ENCODE measurements around the gene DCAF7. TPM values are rescaled to one million over a fixed set of nuclear protein-coding genes. Genes with fewer than 3 reads are reported as not detected.

DCAF7 gene
- total RNA-seq, 6 donors from 2014 or later = 26.0 to 86.3 (median 42.3) TPM

DNA sequence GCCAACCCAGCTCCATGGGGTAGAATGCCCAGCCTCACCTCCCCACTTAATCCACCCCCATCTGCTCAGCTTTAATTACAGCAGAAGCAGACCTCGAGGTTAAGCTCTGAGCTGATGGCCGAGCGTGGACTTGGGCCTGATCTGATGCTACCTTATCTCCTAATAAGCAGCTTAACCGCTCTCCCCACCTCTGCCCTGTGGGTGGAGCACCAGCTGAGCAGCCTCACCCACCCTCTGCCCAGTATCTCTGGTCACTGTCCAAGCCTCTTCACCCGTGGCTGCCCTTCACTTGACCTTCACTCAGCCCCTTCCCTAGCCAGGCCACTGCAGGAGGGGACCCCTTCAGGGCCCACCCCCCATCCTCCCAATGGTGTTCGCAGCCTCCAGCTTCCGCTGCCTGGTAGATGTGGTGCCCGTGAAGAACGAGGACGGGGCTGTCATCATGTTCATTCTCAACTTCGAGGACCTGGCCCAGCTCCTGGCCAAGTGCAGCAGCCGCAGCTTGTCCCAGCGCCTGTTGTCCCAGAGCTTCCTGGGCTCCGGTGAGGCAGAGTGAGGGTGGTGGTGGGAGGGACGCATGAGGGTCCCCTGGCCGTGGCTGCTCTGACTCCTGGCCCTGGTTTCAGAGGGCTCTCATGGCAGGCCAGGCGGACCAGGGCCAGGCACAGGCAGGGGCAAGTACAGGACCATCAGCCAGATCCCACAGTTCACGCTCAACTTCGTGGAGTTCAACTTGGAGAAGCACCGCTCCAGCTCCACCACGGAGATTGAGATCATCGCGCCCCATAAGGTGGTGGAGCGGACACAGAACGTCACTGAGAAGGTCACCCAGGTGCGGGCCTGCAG is 20.3 kb upstream of the DCAF7 start:
- DNase-seq = peak in 1 of 2 donors; percentile 52
- TF ChIP-seq, protein P1, sequence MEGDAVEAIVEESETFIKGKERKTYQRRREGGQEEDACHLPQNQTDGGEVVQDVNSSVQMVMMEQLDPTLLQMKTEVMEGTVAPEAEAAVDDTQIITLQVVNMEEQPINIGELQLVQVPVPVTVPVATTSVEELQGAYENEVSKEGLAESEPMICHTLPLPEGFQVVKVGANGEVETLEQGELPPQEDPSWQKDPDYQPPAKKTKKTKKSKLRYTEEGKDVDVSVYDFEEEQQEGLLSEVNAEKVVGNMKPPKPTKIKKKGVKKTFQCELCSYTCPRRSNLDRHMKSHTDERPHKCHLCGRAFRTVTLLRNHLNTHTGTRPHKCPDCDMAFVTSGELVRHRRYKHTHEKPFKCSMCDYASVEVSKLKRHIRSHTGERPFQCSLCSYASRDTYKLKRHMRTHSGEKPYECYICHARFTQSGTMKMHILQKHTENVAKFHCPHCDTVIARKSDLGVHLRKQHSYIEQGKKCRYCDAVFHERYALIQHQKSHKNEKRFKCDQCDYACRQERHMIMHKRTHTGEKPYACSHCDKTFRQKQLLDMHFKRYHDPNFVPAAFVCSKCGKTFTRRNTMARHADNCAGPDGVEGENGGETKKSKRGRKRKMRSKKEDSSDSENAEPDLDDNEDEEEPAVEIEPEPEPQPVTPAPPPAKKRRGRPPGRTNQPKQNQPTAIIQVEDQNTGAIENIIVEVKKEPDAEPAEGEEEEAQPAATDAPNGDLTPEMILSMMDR (IDR thresholded peaks at IDR 0.05) = no peak
- TF ChIP-seq EP300 (IDR thresholded peaks at IDR 0.05) = no peak
- TF ChIP-seq POLR2AphosphoS5 (IDR thresholded peaks at IDR 0.05) = no peak
- no peak for TF ChIP-seq POLR2A (IDR thresholded peaks at IDR 0.05)
- ATAC-seq (ENCODE audit: low FRiP score in 2 of 2) = no peak
- H3K9me3 ChIP-seq = no peaks in the 10 kb centered on the region
- no peaks in the 10 kb centered on the region for H3K27me3 ChIP-seq
- 88 to 93% methylated on average over 24 to 26 of the region's 26 CpGs for WGBS, 2 donors
- H3K27ac ChIP-seq = no peak overlapping the region
- no peaks in the 10 kb centered on the region for H3K4me1 ChIP-seq
- no peaks in the 10 kb centered on the region for H3K36me3 ChIP-seq
- no peak overlapping the region for H3K4me3 ChIP-seq

DNA sequence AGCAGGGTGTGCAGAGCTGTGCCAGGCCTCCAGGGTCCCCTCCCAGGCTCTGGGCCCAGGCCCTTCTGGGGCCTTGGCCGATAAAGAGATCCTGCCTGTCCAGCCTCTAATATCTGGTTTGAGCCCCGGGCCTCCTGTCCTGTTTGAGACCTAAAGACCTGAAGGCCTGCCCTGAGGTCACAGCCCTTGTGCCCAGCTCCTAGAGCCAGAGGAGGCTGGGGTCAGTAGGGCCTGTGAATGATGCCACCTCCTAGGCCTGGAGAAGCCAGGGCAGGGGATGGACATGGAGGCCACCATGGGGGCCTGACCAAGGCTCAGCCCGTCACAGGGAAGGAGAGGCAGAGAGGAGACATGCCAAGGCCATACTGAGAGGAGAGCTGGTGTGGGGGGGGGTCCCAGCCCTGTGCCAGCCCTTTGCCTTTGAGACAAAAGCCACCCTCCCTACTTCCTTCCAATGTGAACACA is 19.7 kb upstream of the DCAF7 start:
- no peak overlapping the region for H3K27ac ChIP-seq
- H3K36me3 ChIP-seq = no peaks in the 10 kb centered on the region
- 82% methylated on average over 3 of the region's 3 CpGs; no CpG with 5 or more reads in 1 of the 2 donors for WGBS, 2 donors
- ATAC-seq (ENCODE audit: low FRiP score in 2 of 2) (no peak), DNase-seq (no peak)
- no peak overlapping the region for H3K4me3 ChIP-seq
- no peaks in the 10 kb centered on the region for H3K9me3 ChIP-seq
- TF ChIP-seq POLR2AphosphoS5 (IDR thresholded peaks at IDR 0.05) (no peak), POLR2A (IDR thresholded peaks at IDR 0.05) (no peak), EP300 (IDR thresholded peaks at IDR 0.05) (no peak)
- TF ChIP-seq, protein P1 (IDR thresholded peaks at IDR 0.05) = no peak
- no peaks in the 10 kb centered on the region for H3K27me3 ChIP-seq
- no peaks in the 10 kb centered on the region for H3K4me1 ChIP-seq

DNA sequence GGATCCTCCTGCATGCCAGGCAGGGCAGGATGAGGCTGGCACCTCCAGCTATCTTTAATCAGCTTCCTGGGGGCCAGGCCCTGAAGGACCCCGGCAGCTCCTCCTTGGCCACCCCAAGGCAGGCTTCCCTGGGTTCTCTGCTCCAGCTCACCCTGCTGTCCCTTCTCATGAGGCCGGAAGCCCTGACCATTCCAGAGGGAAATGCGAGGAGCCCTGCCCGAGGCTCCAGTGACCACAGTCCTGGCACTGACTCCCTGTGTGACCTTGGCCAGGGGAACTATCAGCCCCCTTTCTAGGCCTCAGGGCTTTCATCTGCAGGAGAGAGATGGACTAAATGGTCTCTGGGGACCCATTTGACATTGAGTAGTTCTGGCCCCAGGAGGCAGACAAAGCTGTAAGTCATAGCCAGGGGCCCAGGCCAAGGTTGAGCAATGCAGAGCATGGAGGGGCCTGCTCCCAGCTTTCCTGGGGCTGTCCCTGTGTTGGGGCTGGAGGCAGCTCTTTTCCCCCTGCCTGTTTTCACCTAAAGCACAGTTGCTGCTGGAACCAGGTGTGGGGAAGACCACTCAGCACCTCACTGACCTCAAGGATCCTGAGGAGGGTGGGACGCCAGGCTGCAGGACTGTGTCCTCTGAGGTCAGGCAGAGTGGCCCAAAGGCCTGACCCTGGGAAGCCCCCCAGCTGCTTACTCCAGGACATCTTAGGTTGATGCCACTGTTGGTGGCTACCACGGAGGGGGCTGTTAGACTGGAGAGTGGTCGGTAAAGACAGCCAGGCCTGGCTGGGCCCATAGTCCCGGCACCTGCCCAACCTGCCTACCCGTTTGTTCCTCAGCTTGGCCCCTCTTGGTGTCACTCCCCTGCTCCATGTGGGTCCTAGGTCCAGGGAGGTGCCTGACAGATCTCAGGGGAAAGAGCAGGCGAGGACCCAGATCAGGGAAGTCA is 19.0 kb upstream of the DCAF7 start:
- Histone ChIP-seq H3K27me3 (no peaks in the 10 kb centered on the region), H3K27ac (no peak overlapping the region), H3K9me3 (no peaks in the 10 kb centered on the region), H3K4me3 (no peak overlapping the region), H3K36me3 (no peaks in the 10 kb centered on the region), H3K4me1 (no peaks in the 10 kb centered on the region)
- no peak for TF ChIP-seq POLR2A (IDR thresholded peaks at IDR 0.05)
- no peak for TF ChIP-seq EP300 (IDR thresholded peaks at IDR 0.05)
- no peak for TF ChIP-seq POLR2AphosphoS5 (IDR thresholded peaks at IDR 0.05)
- TF ChIP-seq, protein P1 (IDR thresholded peaks at IDR 0.05) = no peak
- DNase-seq = no peak
- ATAC-seq (ENCODE audit: low FRiP score in 2 of 2) = no peak
- 88 to 90% methylated on average over 4 to 10 of the region's 10 CpGs for WGBS, 2 donors

DNA sequence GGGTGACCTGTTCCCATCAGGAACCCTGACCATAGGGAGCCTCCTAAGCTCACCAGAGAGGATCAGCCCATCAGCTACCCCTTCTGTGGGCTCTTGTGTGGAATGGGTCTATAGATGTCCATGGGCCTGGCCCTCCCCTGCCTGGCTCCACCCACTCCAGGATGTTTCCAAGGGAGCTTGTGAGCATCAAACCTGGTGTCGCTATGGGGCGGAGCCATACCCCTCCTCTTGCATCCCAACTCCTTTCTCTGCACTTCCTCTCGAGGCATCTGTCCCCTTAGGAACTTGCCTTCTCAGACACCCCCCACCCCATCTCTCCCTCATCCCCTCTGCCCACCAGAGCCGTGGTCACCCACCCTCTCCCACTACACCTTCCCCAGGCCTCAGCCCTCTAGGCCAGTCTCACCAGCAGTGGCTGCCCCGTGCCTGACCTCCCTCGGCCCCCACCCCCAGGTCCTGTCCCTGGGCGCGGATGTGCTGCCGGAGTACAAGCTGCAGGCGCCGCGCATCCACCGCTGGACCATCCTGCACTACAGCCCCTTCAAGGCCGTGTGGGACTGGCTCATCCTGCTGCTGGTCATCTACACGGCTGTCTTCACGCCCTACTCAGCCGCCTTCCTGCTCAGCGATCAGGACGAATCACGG is 16.7 kb upstream of the DCAF7 start:
- TF ChIP-seq, protein P1 (IDR thresholded peaks at IDR 0.05) = no peak
- TF ChIP-seq EP300 (IDR thresholded peaks at IDR 0.05) (no peak), POLR2A (IDR thresholded peaks at IDR 0.05) (no peak), POLR2AphosphoS5 (IDR thresholded peaks at IDR 0.05) (no peak)

More for the DNA sequence above, 16.7 kb upstream of the DCAF7 start:
- Histone ChIP-seq H3K27ac (no peak overlapping the region), H3K4me1 (peaks cover 0 to 8% (median 6%) of the 10 kb centered on the region in 4 donors), H3K36me3 (no peaks in the 10 kb centered on the region), H3K27me3 (peaks cover 0 to 7% (median 3%) of the 10 kb centered on the region in 4 donors), H3K9me3 (no peaks in the 10 kb centered on the region), H3K4me3 (no peak overlapping the region)
- ATAC-seq (ENCODE audit: low FRiP score in 2 of 2) (no peak), DNase-seq (peak in 1 of 2 donors; percentile 64)
- WGBS, 2 donors = 83 to 88% methylated on average over 11 to 20 of the region's 20 CpGs
